ENCODE data around the gene SLC35A4.

Gene SLC35A4

GRCh38 chr5:140569197-140569596 lies 4.6 kb downstream of the SLC35A4 start:
- no peak overlapping the region for H3K4me3 ChIP-seq (ENCODE audit: low read depth, low read length)
- DNase-seq (ENCODE audit: low read depth), result no peak
- no peak for TF ChIP-seq CTCF (IDR thresholded peaks at IDR 0.05; ENCODE audit: insufficient read depth, low read depth, low read length, missing control alignments)

DNA sequence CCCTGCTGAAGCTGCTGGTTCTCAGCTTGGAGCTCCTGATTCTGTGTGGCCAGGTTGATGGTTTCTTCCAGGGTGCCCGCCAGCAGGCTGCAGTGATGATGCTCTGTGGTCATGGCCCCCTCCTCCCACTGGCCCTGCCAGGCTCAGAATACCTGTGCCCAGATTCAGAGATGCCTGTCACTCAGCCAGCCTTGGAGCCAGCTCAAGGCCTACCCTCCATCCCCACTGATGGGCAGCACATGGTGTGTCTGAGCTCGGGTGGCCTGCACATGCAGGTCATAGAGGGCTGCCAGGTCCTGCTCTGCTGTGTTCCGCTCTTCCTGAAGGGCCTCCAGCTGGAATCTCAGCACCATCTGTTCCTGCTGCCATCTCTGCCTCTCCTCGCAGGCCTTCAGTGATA lies 5.4 kb downstream of the SLC35A4 start:
- no peak for DNase-seq (ENCODE audit: low read depth)
- no peak overlapping the region for H3K4me3 ChIP-seq (ENCODE audit: low read depth, low read length)
- TF ChIP-seq CTCF (IDR thresholded peaks at IDR 0.05; ENCODE audit: insufficient read depth, low read depth, low read length, missing control alignments), result no peak

DNA sequence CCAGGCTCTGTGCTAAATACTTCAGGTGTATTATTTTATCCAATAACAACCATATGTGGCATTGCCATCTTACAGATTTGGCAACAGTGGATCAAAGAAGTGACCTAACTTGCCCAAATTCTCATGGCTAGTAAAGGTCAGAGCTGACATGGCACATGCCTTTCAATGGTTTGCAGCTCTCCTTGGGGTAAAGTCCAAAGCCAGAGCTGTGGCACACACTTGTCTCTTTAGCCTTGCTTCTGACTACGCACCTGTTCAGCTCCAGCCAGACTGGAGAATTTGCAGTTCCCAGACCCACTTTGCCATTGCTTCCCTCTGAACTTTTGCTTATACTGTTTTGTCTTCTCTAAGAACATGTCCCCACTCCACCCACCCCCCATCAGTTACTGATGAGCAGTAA lies 5.9 kb downstream of the SLC35A4 start:
- H3K4me3 ChIP-seq (ENCODE audit: low read depth, low read length), result no peak overlapping the region
- no peak for TF ChIP-seq CTCF (IDR thresholded peaks at IDR 0.05; ENCODE audit: insufficient read depth, low read depth, low read length, missing control alignments)
- DNase-seq (ENCODE audit: low read depth), result no peak

GRCh38 chr5:140571105-140571504 lies 6.5 kb downstream of the SLC35A4 start:
- TF ChIP-seq CTCF (IDR thresholded peaks at IDR 0.05; ENCODE audit: insufficient read depth, low read depth, low read length, missing control alignments), result no peak
- no peak overlapping the region for H3K4me3 ChIP-seq (ENCODE audit: low read depth, low read length)
- no peak for DNase-seq (ENCODE audit: low read depth)

DNA sequence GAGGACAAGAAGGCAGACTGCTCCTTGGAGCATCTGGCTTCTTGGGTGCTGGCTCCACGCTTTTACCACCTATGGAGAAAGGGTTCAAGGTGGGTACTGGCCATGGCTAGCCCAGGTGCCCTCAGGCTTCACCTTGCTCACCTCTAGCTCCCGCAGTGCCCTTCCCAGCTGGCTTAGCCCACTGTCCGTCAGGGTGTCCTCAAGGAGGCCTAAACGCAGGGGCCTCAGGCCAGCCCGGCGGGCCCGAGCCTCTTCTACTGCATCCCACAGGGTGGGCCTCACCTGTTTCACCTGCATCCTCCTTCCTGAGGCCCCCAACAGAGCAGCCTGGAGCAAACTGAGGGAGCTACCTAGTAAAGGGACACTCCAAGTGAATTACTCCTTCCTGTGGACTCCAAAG lies 9.1 kb downstream of the SLC35A4 start:
- DNase-seq (ENCODE audit: low read depth), result no peak
- TF ChIP-seq CTCF (IDR thresholded peaks at IDR 0.05; ENCODE audit: insufficient read depth, low read depth, low read length, missing control alignments), result no peak
- no peak overlapping the region for H3K4me3 ChIP-seq (ENCODE audit: low read depth, low read length)

GRCh38 chr5:140574165-140574564 lies 9.5 kb downstream of the SLC35A4 start:
- DNase-seq (ENCODE audit: low read depth), result no peak
- no peak for TF ChIP-seq CTCF (IDR thresholded peaks at IDR 0.05; ENCODE audit: insufficient read depth, low read depth, low read length, missing control alignments)
- H3K4me3 ChIP-seq (ENCODE audit: low read depth, low read length), result no peak overlapping the region

- no peak for DNase-seq (ENCODE audit: low read depth)
- no peak overlapping the region for H3K4me3 ChIP-seq (ENCODE audit: low read depth, low read length)
- no peak for TF ChIP-seq CTCF (IDR thresholded peaks at IDR 0.05; ENCODE audit: insufficient read depth, low read depth, low read length, missing control alignments)
Measured at GRCh38 chr5:140575309-140575708, 10.7 kb downstream of the SLC35A4 start.

Measured in GM12865 (cell line).